22Rv1 (cell line): ENCODE data around the gene SELENOV.
A peak's percentile ranks its signal among the peaks of the same experiment; 100 is the strongest.

Experiments used
- CTCF ChIP-seq: fragments of 450-650 bp; IDR thresholded peaks from 2 replicates; pipeline ENCODE4 v1.5.1; 2017; ENCODE audit warnings: mild to moderate bottlenecking
- ZFX ChIP-seq: fragments of 450-650 bp; IDR thresholded peaks from 2 replicates; pipeline ENCODE4 v1.6.1; 2017; ENCODE audit warnings: antibody characterized with exemption, borderline replicate concordance

- TF ChIP-seq CTCF (peak; percentile 4; the same call in 1 of the 2 replicates), ZFX (no peak)
These were observed 7.8 kb upstream of the SELENOV start for GRCh38 chr19:39506944-39507714.
